Nephron progenitor cell (in vitro differentiated cells): ENCODE measurements around the gene SPTSSA.
"Not testable (repeated sequence)": the region's sequence is repeated elsewhere in the genome, so short reads cannot be mapped to it uniquely, and the experiment has no call there.

Source experiments
- DNase-seq: peaks from one replicate; pipeline ENCODE4 v3.0.0; 2021
- H3K27ac Mint-ChIP-seq: 2 replicates; pipeline ENCODE4 v1.8.0; 2021; ENCODE audit warnings: mild to moderate bottlenecking, moderate library complexity, mixed read lengths
- H3K27me3 Mint-ChIP-seq: 2 replicates; pipeline ENCODE4 v1.8.0; 2021; ENCODE audit warnings: mild to moderate bottlenecking, low read depth, mixed read lengths; ENCODE audit not compliant: poor library complexity
- H3K36me3 Mint-ChIP-seq: 2 replicates; pipeline ENCODE4 v1.8.0; 2021; ENCODE audit warnings: low read depth, mixed read lengths
- H3K4me1 Mint-ChIP-seq: 2 replicates; pipeline ENCODE4 v1.8.0; 2021; ENCODE audit warnings: mixed read lengths
- H3K4me3 Mint-ChIP-seq: 2 replicates; pipeline ENCODE4 v1.8.0; 2021; ENCODE audit warnings: mild to moderate bottlenecking, moderate library complexity, mixed read lengths
- H3K9me3 Mint-ChIP-seq: 2 replicates; pipeline ENCODE4 v1.8.0; 2021; ENCODE audit warnings: mild to moderate bottlenecking, moderate library complexity, mixed read lengths
- TF ChIP-seq, protein P1 (sequence below): fragments of 200-600 bp; sonication (generic); IDR thresholded peaks from 2 replicates; pipeline ENCODE4 v1.5.0; 2021; ENCODE audit warnings: antibody characterized with exemption

SPTSSA gene, protein sequence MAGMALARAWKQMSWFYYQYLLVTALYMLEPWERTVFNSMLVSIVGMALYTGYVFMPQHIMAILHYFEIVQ

DNA sequence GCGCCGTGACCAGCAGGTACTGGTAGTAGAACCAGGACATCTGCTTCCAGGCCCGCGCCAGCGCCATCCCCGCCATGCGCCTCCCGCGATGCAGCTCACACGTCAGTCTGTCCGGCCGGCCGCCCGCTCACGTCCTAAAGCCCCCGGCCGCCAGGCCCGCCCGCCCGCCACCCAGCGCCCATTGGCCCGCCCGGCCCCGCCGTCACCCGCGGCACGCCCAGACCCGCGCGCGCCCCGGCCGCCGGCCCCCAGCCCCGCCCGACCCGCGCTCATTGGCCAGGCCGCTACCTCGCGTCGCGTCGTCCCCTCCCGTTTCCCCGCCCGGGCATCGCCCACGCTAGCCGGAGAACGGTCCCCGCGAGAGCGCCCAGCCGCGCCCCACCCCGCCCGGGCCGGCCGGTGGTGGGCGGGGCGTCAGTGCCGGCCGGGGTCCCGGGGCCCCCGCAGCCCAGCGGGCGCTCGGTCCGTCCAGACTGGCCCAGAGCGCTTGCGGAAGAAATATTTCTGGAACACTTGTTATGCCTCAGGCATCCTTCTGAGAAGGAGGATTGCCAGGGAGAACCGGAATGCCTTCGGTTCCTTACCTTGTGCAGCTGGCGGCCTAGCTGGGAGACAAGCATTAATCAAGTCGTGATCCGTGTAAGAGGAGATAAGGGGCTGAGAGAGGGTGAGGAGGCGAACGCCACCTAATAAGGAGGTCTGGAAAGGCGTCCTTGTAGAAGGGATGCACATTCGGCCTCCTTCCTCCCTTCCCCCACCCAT is at the start of gene SPTSSA:
SPTSSA (minus strand) TSS at position 109 of the 762 bp plus-strand sequence; CDS start at position 76, 33 bp downstream.
- Mint-ChIP-seq H3K4me1 (peaks cover 34% of the 10 kb centered on the region), H3K27me3 (peaks cover 4% of the 10 kb centered on the region), H3K27ac (peak within 1 kb of the TSS; percentile 97), H3K9me3 (no peaks in the 10 kb centered on the region), H3K36me3 (peaks cover 15% of the 10 kb centered on the region), H3K4me3 (peak within 1 kb of the TSS; percentile 91)
- DNase-seq, result peak; percentile 93
- TF ChIP-seq, protein P1, sequence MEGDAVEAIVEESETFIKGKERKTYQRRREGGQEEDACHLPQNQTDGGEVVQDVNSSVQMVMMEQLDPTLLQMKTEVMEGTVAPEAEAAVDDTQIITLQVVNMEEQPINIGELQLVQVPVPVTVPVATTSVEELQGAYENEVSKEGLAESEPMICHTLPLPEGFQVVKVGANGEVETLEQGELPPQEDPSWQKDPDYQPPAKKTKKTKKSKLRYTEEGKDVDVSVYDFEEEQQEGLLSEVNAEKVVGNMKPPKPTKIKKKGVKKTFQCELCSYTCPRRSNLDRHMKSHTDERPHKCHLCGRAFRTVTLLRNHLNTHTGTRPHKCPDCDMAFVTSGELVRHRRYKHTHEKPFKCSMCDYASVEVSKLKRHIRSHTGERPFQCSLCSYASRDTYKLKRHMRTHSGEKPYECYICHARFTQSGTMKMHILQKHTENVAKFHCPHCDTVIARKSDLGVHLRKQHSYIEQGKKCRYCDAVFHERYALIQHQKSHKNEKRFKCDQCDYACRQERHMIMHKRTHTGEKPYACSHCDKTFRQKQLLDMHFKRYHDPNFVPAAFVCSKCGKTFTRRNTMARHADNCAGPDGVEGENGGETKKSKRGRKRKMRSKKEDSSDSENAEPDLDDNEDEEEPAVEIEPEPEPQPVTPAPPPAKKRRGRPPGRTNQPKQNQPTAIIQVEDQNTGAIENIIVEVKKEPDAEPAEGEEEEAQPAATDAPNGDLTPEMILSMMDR, result no peak

DNA sequence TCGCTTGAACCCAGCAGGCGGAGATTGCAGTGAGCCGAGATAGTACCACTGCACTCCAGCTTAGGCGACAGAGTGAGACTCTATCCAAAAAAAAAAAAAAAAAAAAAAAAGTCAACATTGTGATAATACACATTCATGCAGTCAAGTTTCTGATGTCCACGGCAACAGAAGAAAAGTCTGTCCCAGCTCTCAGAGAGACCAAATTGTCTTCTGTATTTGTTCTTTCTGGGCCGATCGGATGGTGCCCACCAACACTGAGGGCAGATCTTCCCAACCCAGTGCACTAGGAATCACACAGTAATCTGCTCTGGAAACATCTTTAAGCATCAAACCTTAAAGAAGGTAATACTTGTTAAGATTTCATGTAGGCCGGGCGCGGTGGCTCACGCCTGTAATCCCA is 45.8 kb upstream of the SPTSSA start:
- H3K4me1 Mint-ChIP-seq, result peaks cover 12% of the 10 kb centered on the region
- no peaks in the 10 kb centered on the region for H3K9me3 Mint-ChIP-seq
- no peaks in the 10 kb centered on the region for H3K36me3 Mint-ChIP-seq
- no peak overlapping the region for H3K4me3 Mint-ChIP-seq
- TF ChIP-seq, protein P1, result no peak
- DNase-seq, result no peak
- no peak overlapping the region for H3K27ac Mint-ChIP-seq
- no peaks in the 10 kb centered on the region for H3K27me3 Mint-ChIP-seq

DNA sequence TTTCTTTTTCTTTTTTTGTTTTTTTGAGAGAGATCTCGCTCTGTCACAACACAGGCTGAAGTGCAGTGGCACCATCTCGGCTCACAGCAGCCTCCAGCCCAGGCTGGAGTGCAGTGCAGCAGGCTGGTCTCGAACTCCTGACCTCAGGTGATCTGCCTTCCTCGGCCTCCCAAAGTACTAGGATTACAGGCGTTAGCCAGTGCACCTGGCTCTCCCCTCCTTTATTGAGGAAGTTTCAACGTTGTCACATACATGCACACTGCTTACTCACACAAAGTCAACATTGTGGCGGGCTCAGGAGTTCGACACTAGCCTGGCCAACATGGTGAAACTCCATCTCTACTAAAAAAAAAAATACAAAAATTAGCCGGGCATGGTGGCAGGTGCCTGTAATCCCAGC is 45.4 kb upstream of the SPTSSA start:
- TF ChIP-seq, protein P1, result no peak
- Mint-ChIP-seq H3K36me3 (no peaks in the 10 kb centered on the region), H3K9me3 (no peaks in the 10 kb centered on the region), H3K27me3 (no peaks in the 10 kb centered on the region), H3K4me1 (peaks cover 15% of the 10 kb centered on the region), H3K4me3 (no peak overlapping the region), H3K27ac (no peak overlapping the region)
- DNase-seq, result no peak

DNA sequence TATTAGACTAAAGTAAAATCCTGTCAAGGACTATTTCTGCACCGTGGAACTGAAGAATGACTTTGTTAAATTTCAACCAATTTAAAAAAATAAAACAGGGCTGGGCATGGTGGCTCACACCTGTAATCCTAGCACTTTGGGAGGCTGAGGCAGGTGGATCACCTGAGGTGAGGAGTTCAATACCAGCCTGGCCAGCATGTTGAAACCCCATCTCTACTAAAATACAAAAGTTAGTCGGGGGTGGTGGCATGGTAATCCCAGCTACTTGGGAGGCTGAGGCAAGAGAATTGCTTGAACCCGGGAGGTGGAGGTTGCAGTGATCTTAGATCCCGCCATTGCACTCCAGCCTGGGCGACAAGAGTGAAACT is 43.1 kb upstream of the SPTSSA start:
- not testable (repeated sequence) for H3K27me3 Mint-ChIP-seq, H3K27ac Mint-ChIP-seq

DNA sequence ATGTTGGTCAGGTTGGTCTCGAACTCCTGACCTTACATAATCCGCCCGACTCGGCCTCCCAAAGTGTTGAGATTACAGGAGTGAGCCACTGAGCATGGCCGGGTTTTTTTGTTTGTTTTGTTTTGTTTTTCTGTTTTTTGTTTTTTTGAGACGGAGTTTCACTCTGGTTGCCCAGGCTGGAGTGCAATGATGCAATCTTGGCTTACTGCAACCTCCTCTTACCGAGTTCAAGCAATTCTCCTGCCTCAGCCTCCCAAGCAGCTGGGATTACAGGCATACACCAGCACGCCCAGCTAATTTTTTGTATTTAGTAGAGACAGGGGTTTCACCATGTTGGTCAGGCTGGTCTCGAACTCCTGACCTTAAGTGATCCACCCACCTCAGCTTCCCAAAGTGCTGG is 42.0 kb upstream of the SPTSSA start:
- H3K27me3 Mint-ChIP-seq, H3K9me3 Mint-ChIP-seq, H3K27ac Mint-ChIP-seq, DNase-seq, H3K36me3 Mint-ChIP-seq, H3K4me3 Mint-ChIP-seq: not testable (repeated sequence)
- peaks cover 15% of the 10 kb centered on the region for H3K4me1 Mint-ChIP-seq

More for the DNA sequence above, 43.1 kb upstream of the SPTSSA start:
- H3K36me3 Mint-ChIP-seq, DNase-seq, H3K9me3 Mint-ChIP-seq, H3K4me3 Mint-ChIP-seq: not testable (repeated sequence)
- peaks cover 15% of the 10 kb centered on the region for H3K4me1 Mint-ChIP-seq

DNA sequence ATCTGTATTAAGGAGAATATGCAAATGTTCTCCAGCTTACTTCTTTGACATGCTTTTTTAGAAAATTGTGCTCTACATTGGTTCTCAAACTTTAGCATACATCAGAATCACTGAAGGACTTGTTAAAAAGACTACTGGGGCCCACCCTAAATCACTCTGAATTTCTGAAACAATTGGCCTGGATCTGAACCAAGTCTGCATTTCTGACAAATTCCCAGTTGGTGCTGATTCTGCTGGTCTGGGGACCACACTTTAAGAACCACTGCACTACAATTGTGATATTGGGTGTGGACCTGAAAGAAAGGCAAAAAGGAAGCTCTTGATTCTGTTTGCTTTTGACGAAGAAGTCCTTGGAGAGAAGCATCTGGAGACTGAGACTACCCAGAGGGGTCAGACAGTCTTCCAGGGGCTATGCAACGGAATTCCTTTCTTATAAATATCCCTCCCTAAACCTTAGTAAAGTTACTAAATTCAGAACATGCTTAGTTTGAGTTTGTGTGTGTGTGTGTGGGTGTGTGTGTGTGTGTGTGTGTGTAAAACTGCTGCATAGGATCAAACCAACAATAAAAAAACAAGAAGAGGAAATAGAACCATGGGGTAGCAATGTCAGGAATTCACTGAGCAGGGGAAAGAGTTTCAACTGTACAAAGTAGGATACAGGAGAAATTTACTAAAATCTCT is 40.6 kb upstream of the SPTSSA start:
- H3K36me3 Mint-ChIP-seq, result no peaks in the 10 kb centered on the region
- peaks cover 15% of the 10 kb centered on the region for H3K4me1 Mint-ChIP-seq
- DNase-seq, result no peak
- peak overlapping the region; percentile 27 for H3K27ac Mint-ChIP-seq
- TF ChIP-seq, protein P1, result no peak
- no peak overlapping the region for H3K4me3 Mint-ChIP-seq
- peaks cover 3% of the 10 kb centered on the region for H3K27me3 Mint-ChIP-seq
- H3K9me3 Mint-ChIP-seq, result no peaks in the 10 kb centered on the region
